AG04450 (cell line): ENCODE data around the gene PFKP. TPM values are rescaled to one million over a fixed set of nuclear protein-coding genes. Genes with fewer than 3 reads are reported as not detected.

Source experiments
- CTCF ChIA-PET: fragments of 300-600, 350-600 bp; formaldehyde crosslinking; extraction: SDS; loops from one replicate; lab custom pipeline; 2022; ENCODE audit warnings: antibody characterized with exemption, inconsistent platforms; lab: Charles Lee
- POLR2A ChIA-PET: fragments of 350-600 bp; formaldehyde crosslinking; extraction: SDS; loops from one replicate; lab custom pipeline; 2021; ENCODE audit warnings: antibody characterized with exemption, inconsistent platforms; lab: Yijun Ruan, JAX
- DNase-seq: peaks from one replicate; pipeline ENCODE4 v3.0.0-alpha.2; 2011; ENCODE audit warnings: low read depth, low spot score
- H3K27ac ChIP-seq: one replicate; pipeline ENCODE4 v1.5.1; 2012; ENCODE audit warnings: low read depth, low read length, control low read depth
- H3K27me3 ChIP-seq: one replicate; pipeline ENCODE4 v1.6.0; 2012; ENCODE audit warnings: low read length; ENCODE audit not compliant: control insufficient read depth, insufficient read depth
- H3K4me3 ChIP-seq: 2 replicates; pipeline ENCODE4 v1.5.1; 2011; ENCODE audit warnings: mild to moderate bottlenecking, low read depth, low read length, control low read depth
- H3K9me3 ChIP-seq: 2 replicates; pipeline ENCODE4 v1.5.1; 2012; ENCODE audit warnings: low read length; ENCODE audit not compliant: control insufficient read depth, insufficient read depth
- CTCF ChIP-seq: IDR thresholded peaks from 2 replicates; pipeline ENCODE4 v1.5.1; 2011; ENCODE audit warnings: low read depth, low read length, control low read depth, inconsistent platforms
- polyA plus RNA-seq: library from polyadenylated mRNA; depleted of rRNA; stranded (reverse); fragments of >200 nt; gene quantifications from 2 replicates; pipeline ENCODE4 v1.2.3, GENCODE V29; 2011

The PFKP gene
- polyA plus RNA-seq, 1 experiment = 122 TPM

GRCh38 chr10:3023892-3024291 is 43.5 kb upstream of the PFKP start:
- DNase-seq = no peak
- peaks cover 9% of the 10 kb centered on the region for H3K27me3 ChIP-seq
- no peaks in the 10 kb centered on the region; the same call in 1 of the 2 replicates for H3K9me3 ChIP-seq
- no peak overlapping the region for H3K4me3 ChIP-seq
- CTCF ChIA-PET = interaction anchor here (1.5 kb wide), 1 partner anchor 20 kb away, joined by 4 read pairs; no protein-coding TSS in a partner anchor
- no peak overlapping the region for H3K27ac ChIP-seq
- POLR2A ChIA-PET = no interaction called here
- no peak for TF ChIP-seq CTCF

GRCh38 chr10:3025026-3025683 is 42.2 kb upstream of the PFKP start:
- no peak overlapping the region for H3K4me3 ChIP-seq
- CTCF ChIA-PET = interaction anchor here (0.5 to 1.5 kb wide), 2 partner anchors 19 to 47 kb away, joined by 4 to 5 read pairs; no protein-coding TSS in a partner anchor
- no peak for DNase-seq
- no peak for TF ChIP-seq CTCF
- no peaks in the 10 kb centered on the region; the same call in 1 of the 2 replicates for H3K9me3 ChIP-seq
- no peak overlapping the region for H3K27ac ChIP-seq
- POLR2A ChIA-PET = no interaction called here
- H3K27me3 ChIP-seq = peaks cover 5% of the 10 kb centered on the region

- no peak for DNase-seq
- CTCF ChIA-PET = interaction anchor here (1.0 to 1.6 kb wide), 3 partner anchors 15 to 99 kb away, joined by 3 to 7 read pairs (median 3); no protein-coding TSS in a partner anchor
- no peaks in the 10 kb centered on the region; the same call in 1 of the 2 replicates for H3K9me3 ChIP-seq
- no peak overlapping the region for H3K4me3 ChIP-seq
- no peak for TF ChIP-seq CTCF
- H3K27ac ChIP-seq = no peak overlapping the region
- POLR2A ChIA-PET = no interaction called here
- H3K27me3 ChIP-seq = no peaks in the 10 kb centered on the region
Observed at GRCh38 chr10:3027866-3028265, 39.5 kb upstream of the PFKP start.

GRCh38 chr10:3028441-3028840 is 38.9 kb upstream of the PFKP start:
- CTCF ChIA-PET = interaction anchor here (1.0 to 1.6 kb wide), 3 partner anchors 15 to 100 kb away, joined by 3 to 7 read pairs (median 3); no protein-coding TSS in a partner anchor
- no peak for DNase-seq
- H3K9me3 ChIP-seq = no peaks in the 10 kb centered on the region; the same call in 1 of the 2 replicates

More at GRCh38 chr10:3028441-3028840, 38.9 kb upstream of the PFKP start:
- no peak for TF ChIP-seq CTCF
- POLR2A ChIA-PET = no interaction called here
- no peaks in the 10 kb centered on the region for H3K27me3 ChIP-seq
- no peak overlapping the region for H3K4me3 ChIP-seq
- no peak overlapping the region for H3K27ac ChIP-seq
